IMR-90 (cell line): ENCODE results near the gene CLPX.

Source experiments
- CEBPB ChIP-seq: IDR thresholded peaks from 2 replicates; pipeline ENCODE4 v1.6.1; 2012; ENCODE audit warnings: low read depth, low read length, improper control_type of control experiment
- CTCF ChIP-seq: conservative IDR thresholded peaks from 2 replicates; pipeline ENCODE4 v1.5.1; 2012; ENCODE audit warnings: mild to moderate bottlenecking, low read depth, low read length, improper control_type of control experiment
- TF ChIP-seq, protein P1 (sequence below): fragments of 150-350 bp; IDR thresholded peaks from 2 replicates; pipeline ENCODE4 v1.6.1; 2017; ENCODE audit warnings: mild to moderate bottlenecking, antibody characterized with exemption, low read length, low read depth

- TF ChIP-seq CTCF = no peak
- TF ChIP-seq CEBPB = no peak
- TF ChIP-seq, protein P1, sequence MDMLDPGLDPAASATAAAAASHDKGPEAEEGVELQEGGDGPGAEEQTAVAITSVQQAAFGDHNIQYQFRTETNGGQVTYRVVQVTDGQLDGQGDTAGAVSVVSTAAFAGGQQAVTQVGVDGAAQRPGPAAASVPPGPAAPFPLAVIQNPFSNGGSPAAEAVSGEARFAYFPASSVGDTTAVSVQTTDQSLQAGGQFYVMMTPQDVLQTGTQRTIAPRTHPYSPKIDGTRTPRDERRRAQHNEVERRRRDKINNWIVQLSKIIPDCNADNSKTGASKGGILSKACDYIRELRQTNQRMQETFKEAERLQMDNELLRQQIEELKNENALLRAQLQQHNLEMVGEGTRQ = no peak
Measured at GRCh38 chr15:65207280-65207840, 22.2 kb upstream of the CLPX start.
